ENCODE measurements around the gene CRIM1.

The CRIM1 gene

DNA sequence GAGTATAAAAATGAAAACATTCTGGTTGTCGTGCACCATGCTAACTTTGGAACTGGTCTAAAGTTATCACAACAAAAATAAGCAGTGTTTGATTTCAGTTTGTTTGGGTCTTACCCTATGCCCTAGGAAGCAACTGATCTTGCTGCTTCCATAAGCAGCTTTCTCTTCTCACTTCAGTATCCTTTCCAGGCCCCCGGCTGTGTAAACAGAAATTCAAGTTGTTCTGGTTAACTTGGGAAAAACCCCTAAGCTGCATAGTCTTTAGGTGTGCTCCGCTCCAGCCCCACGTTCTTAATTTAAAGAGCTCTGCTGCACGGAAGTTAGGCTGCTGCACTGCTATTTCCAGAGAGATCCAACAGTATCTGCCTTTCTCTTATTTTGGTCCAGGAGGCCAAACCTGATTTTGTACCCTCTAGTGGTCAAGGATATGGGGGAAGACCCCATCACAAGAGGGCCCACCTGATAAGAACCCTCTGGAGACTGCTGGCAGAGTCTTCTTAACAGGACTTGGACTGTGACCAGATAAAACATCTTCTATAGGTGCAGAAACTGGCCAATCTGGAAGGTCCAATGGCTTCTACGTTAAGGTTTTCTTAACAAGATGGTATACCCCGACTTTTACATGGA is 173.3 kb downstream of the CRIM1 start:
- Histone ChIP-seq H3K4me2 (ENCODE audit: insufficient read depth, low read length) (no peak overlapping the region), H3K27me3 (ENCODE audit: insufficient read depth, low read length, poor library complexity) (no peaks in the 10 kb centered on the region), H3K9ac (ENCODE audit: low read depth, low read length) (no peak overlapping the region), H3K9me3 (ENCODE audit: insufficient read depth, low read length, severe bottlenecking) (no peaks in the 10 kb centered on the region), H3K79me2 (ENCODE audit: insufficient read depth, low read length) (no peaks in the 10 kb centered on the region), H3K4me3 (ENCODE audit: low read depth in 1 of 2, low read length in 2 of 2) (no peak overlapping the region), H3K27ac (ENCODE audit: low read length) (no peak overlapping the region), H2AFZ (ENCODE audit: low read depth, low read length) (no peak overlapping the region), H3K4me1 (ENCODE audit: insufficient read depth, low read length) (no peaks in the 10 kb centered on the region), H3K36me3 (ENCODE audit: insufficient read depth, low read length) (no peaks in the 10 kb centered on the region), H4K20me1 (ENCODE audit: insufficient read depth, low read length) (no peaks in the 10 kb centered on the region)
- DNase-seq, result no peak
- ATAC-seq (ENCODE audit: insufficient read depth, low read depth), result no peak
- TF ChIP-seq EZH2 (IDR thresholded peaks at IDR 0.05; ENCODE audit: borderline replicate concordance, low read depth, low read length, severe bottlenecking), result no peak
- TF ChIP-seq, protein P1, sequence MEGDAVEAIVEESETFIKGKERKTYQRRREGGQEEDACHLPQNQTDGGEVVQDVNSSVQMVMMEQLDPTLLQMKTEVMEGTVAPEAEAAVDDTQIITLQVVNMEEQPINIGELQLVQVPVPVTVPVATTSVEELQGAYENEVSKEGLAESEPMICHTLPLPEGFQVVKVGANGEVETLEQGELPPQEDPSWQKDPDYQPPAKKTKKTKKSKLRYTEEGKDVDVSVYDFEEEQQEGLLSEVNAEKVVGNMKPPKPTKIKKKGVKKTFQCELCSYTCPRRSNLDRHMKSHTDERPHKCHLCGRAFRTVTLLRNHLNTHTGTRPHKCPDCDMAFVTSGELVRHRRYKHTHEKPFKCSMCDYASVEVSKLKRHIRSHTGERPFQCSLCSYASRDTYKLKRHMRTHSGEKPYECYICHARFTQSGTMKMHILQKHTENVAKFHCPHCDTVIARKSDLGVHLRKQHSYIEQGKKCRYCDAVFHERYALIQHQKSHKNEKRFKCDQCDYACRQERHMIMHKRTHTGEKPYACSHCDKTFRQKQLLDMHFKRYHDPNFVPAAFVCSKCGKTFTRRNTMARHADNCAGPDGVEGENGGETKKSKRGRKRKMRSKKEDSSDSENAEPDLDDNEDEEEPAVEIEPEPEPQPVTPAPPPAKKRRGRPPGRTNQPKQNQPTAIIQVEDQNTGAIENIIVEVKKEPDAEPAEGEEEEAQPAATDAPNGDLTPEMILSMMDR (IDR thresholded peaks at IDR 0.05; ENCODE audit: borderline replicate concordance, extremely low read depth, low read length, poor library complexity, severe bottlenecking), result no peak

DNA sequence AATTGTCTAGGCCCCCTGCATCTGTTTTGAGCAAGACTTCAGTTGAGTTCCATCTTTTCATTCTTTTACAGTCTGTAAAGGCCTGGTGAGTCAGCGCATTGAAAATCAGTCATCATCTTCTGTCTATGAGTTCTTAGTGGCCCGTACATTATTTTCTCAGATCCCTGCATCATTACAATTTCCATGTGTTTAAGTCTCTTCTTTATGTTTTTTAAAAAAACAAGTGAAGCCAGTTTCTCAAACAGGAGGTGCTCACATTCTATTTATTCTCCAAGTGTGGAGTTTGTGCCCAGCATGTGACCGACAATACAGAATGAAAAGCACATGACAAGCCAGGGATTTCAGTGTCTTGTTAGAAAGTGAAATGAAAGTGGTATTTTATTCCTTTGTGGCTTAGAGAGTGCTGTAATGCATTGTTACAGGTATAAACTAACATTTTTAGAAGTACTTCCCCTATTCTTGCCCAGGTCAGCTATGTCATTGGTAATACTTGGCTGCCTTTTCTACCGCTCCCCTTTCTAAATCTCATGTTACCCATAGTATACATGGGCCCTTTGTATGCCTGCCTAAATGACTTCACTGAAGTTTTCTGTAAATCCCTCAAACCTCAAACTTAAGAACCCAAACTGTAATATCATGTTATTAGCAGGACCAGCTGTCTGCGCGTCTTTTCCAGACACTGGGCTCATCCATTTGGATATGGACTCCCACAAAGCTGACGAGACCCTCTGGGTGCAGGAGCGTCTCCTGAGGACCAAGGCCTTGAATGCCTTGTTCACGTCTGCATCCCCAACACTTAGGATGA is 174.8 kb downstream of the CRIM1 start:
- H3K4me1 ChIP-seq (ENCODE audit: insufficient read depth, low read length), result no peaks in the 10 kb centered on the region
- H3K36me3 ChIP-seq (ENCODE audit: insufficient read depth, low read length), result no peaks in the 10 kb centered on the region
- no peaks in the 10 kb centered on the region for H3K9me3 ChIP-seq (ENCODE audit: insufficient read depth, low read length, severe bottlenecking)
- no peaks in the 10 kb centered on the region for H4K20me1 ChIP-seq (ENCODE audit: insufficient read depth, low read length)
- TF ChIP-seq, protein P1 (IDR thresholded peaks at IDR 0.05; ENCODE audit: borderline replicate concordance, extremely low read depth, low read length, poor library complexity, severe bottlenecking), result no peak
- no peak for TF ChIP-seq EZH2 (IDR thresholded peaks at IDR 0.05; ENCODE audit: borderline replicate concordance, low read depth, low read length, severe bottlenecking)
- H2AFZ ChIP-seq (ENCODE audit: low read depth, low read length), result no peak overlapping the region
- H3K79me2 ChIP-seq (ENCODE audit: insufficient read depth, low read length), result no peaks in the 10 kb centered on the region
- H3K4me3 ChIP-seq (ENCODE audit: low read depth in 1 of 2, low read length in 2 of 2), result no peak overlapping the region
- no peak for DNase-seq
- H3K9ac ChIP-seq (ENCODE audit: low read depth, low read length), result no peak overlapping the region
- H3K27ac ChIP-seq (ENCODE audit: low read length), result no peak overlapping the region
- ATAC-seq (ENCODE audit: insufficient read depth, low read depth), result no peak
- H3K27me3 ChIP-seq (ENCODE audit: insufficient read depth, low read length, poor library complexity), result no peaks in the 10 kb centered on the region
- H3K4me2 ChIP-seq (ENCODE audit: insufficient read depth, low read length), result no peak overlapping the region

DNA sequence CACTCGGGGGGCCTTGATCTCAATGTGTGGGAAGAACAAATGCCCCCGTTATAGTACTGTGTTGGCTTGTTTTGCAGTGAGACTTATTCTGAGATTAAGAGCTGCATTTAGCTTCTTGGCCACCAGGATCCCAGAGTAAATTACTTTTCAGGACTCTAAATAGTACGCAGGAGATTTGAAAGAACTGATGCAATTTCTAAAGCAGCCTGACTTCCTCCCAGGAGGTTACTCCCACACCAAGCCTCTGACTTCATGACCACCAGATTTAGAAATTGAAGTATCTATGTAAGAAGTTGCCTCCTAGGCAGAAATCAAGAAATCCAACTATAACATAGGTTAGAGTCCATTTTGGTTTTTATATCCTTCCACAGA is 175.4 kb downstream of the CRIM1 start:
- ATAC-seq (ENCODE audit: insufficient read depth, low read depth), result no peak

More for the DNA sequence above, 175.4 kb downstream of the CRIM1 start:
- Histone ChIP-seq H3K36me3 (ENCODE audit: insufficient read depth, low read length) (no peaks in the 10 kb centered on the region), H3K27ac (ENCODE audit: low read length) (no peak overlapping the region), H3K4me3 (ENCODE audit: low read depth in 1 of 2, low read length in 2 of 2) (no peak overlapping the region), H3K4me1 (ENCODE audit: insufficient read depth, low read length) (no peaks in the 10 kb centered on the region), H3K4me2 (ENCODE audit: insufficient read depth, low read length) (no peak overlapping the region), H3K9me3 (ENCODE audit: insufficient read depth, low read length, severe bottlenecking) (no peaks in the 10 kb centered on the region), H3K27me3 (ENCODE audit: insufficient read depth, low read length, poor library complexity) (no peaks in the 10 kb centered on the region), H4K20me1 (ENCODE audit: insufficient read depth, low read length) (no peaks in the 10 kb centered on the region), H2AFZ (ENCODE audit: low read depth, low read length) (no peak overlapping the region), H3K9ac (ENCODE audit: low read depth, low read length) (no peak overlapping the region), H3K79me2 (ENCODE audit: insufficient read depth, low read length) (no peaks in the 10 kb centered on the region)
- no peak for TF ChIP-seq EZH2 (IDR thresholded peaks at IDR 0.05; ENCODE audit: borderline replicate concordance, low read depth, low read length, severe bottlenecking)
- TF ChIP-seq, protein P1 (IDR thresholded peaks at IDR 0.05; ENCODE audit: borderline replicate concordance, extremely low read depth, low read length, poor library complexity, severe bottlenecking), result no peak
- no peak for DNase-seq

All from DND-41 (cell line).